ENCODE measurements around the gene FAM3B. TPM values are rescaled to one million over a fixed set of nuclear protein-coding genes. Genes with fewer than 3 reads are reported as not detected.

FAM3B gene
- total RNA-seq, 1 experiment from 2014 or later = 0.31 TPM

GRCh38 chr21:41327753-41328152 lies 11.2 kb downstream of the FAM3B start:
- Histone ChIP-seq H3K36me3 (replicated peaks; ENCODE audit: control insufficient read depth, insufficient read depth, low read length) (no peaks in the 10 kb centered on the region), H3K27me3 (ENCODE audit: control insufficient read depth, insufficient read depth, low read length) (no peaks in the 10 kb centered on the region; the same call in 1 of the 2 replicates), H3K4me3 (ENCODE audit: insufficient read depth, low read depth, low read length) (no peak overlapping the region)
- no peak for DNase-seq

GRCh38 chr21:41328660-41329607 lies 12.3 kb downstream of the FAM3B start:
- H3K36me3 ChIP-seq (replicated peaks; ENCODE audit: control insufficient read depth, insufficient read depth, low read length) = no peaks in the 10 kb centered on the region
- no peak overlapping the region for H3K4me3 ChIP-seq (ENCODE audit: insufficient read depth, low read depth, low read length)
- no peaks in the 10 kb centered on the region; the same call in 1 of the 2 replicates for H3K27me3 ChIP-seq (ENCODE audit: control insufficient read depth, insufficient read depth, low read length)
- no peak for DNase-seq

GRCh38 chr21:41333752-41334151 lies 17.2 kb downstream of the FAM3B start:
- no peaks in the 10 kb centered on the region for H3K27me3 ChIP-seq (ENCODE audit: control insufficient read depth, insufficient read depth, low read length)
- H3K36me3 ChIP-seq (replicated peaks; ENCODE audit: control insufficient read depth, insufficient read depth, low read length) = no peaks in the 10 kb centered on the region
- DNase-seq = no peak
- no peak overlapping the region for H3K4me3 ChIP-seq (ENCODE audit: insufficient read depth, low read depth, low read length)

DNA sequence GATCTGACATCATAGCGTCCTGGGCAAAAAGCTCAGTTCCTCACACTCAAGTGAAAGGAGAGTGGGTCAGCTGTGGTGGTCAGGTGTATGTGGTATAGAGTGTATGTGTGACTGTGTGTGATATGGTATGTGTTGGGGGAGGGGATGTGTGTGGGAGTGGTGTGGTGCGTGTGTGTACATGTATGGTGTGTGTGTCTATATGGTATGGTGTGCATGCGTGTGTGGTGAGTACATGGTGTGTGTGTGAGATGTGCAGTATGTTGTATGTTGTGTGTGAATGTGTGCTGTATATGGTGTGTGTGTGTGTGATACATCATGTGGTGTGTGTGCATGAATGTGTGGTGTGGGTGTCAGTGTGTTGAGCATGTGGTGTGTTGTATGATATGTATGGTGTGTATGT lies 20.9 kb downstream of the FAM3B start:
- H3K27me3 ChIP-seq (ENCODE audit: control insufficient read depth, insufficient read depth, low read length) = no peaks in the 10 kb centered on the region
- no peaks in the 10 kb centered on the region for H3K36me3 ChIP-seq (replicated peaks; ENCODE audit: control insufficient read depth, insufficient read depth, low read length)
- no peak overlapping the region for H3K4me3 ChIP-seq (ENCODE audit: insufficient read depth, low read depth, low read length)
- no peak for DNase-seq

DNA sequence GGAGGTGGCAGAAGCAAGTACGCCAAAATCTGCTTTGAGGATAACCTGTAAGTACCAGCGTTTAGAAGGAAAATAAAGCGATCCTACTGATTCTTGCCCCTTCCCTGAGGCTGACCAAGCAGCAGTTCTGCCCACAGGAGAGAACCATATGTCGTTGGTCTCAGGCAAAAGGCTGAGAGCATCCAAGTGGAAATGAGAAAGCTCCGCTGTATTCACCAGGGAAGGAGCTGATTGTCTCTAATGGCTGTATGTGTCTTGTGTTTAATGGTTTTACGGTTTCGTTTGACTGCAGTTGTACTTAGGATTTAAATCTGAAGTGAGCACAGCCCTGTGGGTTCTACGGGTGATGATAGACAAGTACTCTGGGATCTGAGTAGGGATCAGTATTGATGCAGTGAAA lies 21.9 kb downstream of the FAM3B start:
- DNase-seq = no peak
- H3K27me3 ChIP-seq (ENCODE audit: control insufficient read depth, insufficient read depth, low read length) = no peaks in the 10 kb centered on the region

GRCh38 chr21:41342035-41342434 lies 25.4 kb downstream of the FAM3B start:
- Histone ChIP-seq H3K27me3 (ENCODE audit: control insufficient read depth, insufficient read depth, low read length) (no peaks in the 10 kb centered on the region), H3K36me3 (replicated peaks; ENCODE audit: control insufficient read depth, insufficient read depth, low read length) (no peaks in the 10 kb centered on the region), H3K4me3 (ENCODE audit: insufficient read depth, low read depth, low read length) (no peak overlapping the region)
- DNase-seq = no peak

More for the DNA sequence above, 21.9 kb downstream of the FAM3B start:
- H3K4me3 ChIP-seq (ENCODE audit: insufficient read depth, low read depth, low read length) = no peak overlapping the region
- no peaks in the 10 kb centered on the region for H3K36me3 ChIP-seq (replicated peaks; ENCODE audit: control insufficient read depth, insufficient read depth, low read length)

GRCh38 chr21:41344146-41344545 lies 27.5 kb downstream of the FAM3B start:
- DNase-seq = no peak
- no peaks in the 10 kb centered on the region for H3K27me3 ChIP-seq (ENCODE audit: control insufficient read depth, insufficient read depth, low read length)
- no peaks in the 10 kb centered on the region for H3K36me3 ChIP-seq (replicated peaks; ENCODE audit: control insufficient read depth, insufficient read depth, low read length)
- no peak overlapping the region for H3K4me3 ChIP-seq (ENCODE audit: insufficient read depth, low read depth, low read length)

DNA sequence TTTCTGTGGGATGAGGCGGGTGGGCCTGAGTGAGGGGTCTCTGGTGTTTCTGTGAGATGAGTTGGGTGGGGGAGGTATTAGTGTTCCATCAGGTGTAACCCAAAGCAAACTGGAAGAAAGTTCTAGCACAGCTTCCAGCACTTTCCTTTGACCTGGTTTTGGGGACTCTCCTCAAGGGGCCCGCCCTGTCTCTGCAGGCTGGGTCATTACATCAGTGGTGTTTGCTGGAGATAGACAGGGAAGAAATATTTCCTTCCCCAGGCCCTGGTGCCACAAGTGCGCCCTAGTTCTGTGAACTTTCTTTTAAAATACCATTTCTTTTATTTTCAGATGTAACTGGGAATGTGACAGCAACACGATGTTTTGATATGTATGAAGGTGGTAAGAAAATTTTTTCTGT lies 28.8 kb downstream of the FAM3B start:
- Histone ChIP-seq H3K27me3 (ENCODE audit: control insufficient read depth, insufficient read depth, low read length) (no peaks in the 10 kb centered on the region), H3K36me3 (replicated peaks; ENCODE audit: control insufficient read depth, insufficient read depth, low read length) (no peaks in the 10 kb centered on the region), H3K4me3 (ENCODE audit: insufficient read depth, low read depth, low read length) (no peak overlapping the region)
- no peak for DNase-seq

GRCh38 chr21:41345934-41346685 lies 29.5 kb downstream of the FAM3B start:
- no peaks in the 10 kb centered on the region for H3K27me3 ChIP-seq (ENCODE audit: control insufficient read depth, insufficient read depth, low read length)
- no peak overlapping the region for H3K4me3 ChIP-seq (ENCODE audit: insufficient read depth, low read depth, low read length)
- H3K36me3 ChIP-seq (replicated peaks; ENCODE audit: control insufficient read depth, insufficient read depth, low read length) = no peaks in the 10 kb centered on the region
- no peak for DNase-seq

GRCh38 chr21:41346758-41347157 lies 30.2 kb downstream of the FAM3B start:
- no peaks in the 10 kb centered on the region for H3K27me3 ChIP-seq (ENCODE audit: control insufficient read depth, insufficient read depth, low read length)
- H3K4me3 ChIP-seq (ENCODE audit: insufficient read depth, low read depth, low read length) = no peak overlapping the region
- DNase-seq = no peak
- no peaks in the 10 kb centered on the region for H3K36me3 ChIP-seq (replicated peaks; ENCODE audit: control insufficient read depth, insufficient read depth, low read length)

DNA sequence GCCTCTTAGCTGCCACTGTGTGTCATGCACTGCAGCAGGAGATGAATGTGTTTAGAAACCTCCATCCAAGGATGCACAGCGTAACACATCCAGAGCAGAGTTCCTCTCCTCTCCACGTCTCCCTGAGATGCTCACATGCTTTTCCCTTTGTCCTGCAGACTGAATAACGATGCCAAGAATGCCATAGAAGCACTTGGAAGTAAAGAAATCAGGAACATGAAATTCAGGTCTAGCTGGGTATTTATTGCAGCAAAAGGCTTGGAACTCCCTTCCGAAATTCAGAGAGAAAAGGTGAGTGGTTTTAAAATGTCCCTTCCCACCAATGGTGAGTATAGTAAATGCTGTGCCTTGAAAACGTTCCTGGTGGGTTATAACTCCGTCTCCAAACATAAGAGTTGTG lies 31.8 kb downstream of the FAM3B start:
- H3K4me3 ChIP-seq (ENCODE audit: insufficient read depth, low read depth, low read length) = no peak overlapping the region
- no peaks in the 10 kb centered on the region for H3K27me3 ChIP-seq (ENCODE audit: control insufficient read depth, insufficient read depth, low read length)
- no peaks in the 10 kb centered on the region for H3K36me3 ChIP-seq (replicated peaks; ENCODE audit: control insufficient read depth, insufficient read depth, low read length)
- no peak for DNase-seq

GRCh38 chr21:41349126-41349525 lies 32.5 kb downstream of the FAM3B start:
- no peaks in the 10 kb centered on the region for H3K27me3 ChIP-seq (ENCODE audit: control insufficient read depth, insufficient read depth, low read length)
- DNase-seq = no peak
- no peaks in the 10 kb centered on the region for H3K36me3 ChIP-seq (replicated peaks; ENCODE audit: control insufficient read depth, insufficient read depth, low read length)
- H3K4me3 ChIP-seq (ENCODE audit: insufficient read depth, low read depth, low read length) = no peak overlapping the region

DNA sequence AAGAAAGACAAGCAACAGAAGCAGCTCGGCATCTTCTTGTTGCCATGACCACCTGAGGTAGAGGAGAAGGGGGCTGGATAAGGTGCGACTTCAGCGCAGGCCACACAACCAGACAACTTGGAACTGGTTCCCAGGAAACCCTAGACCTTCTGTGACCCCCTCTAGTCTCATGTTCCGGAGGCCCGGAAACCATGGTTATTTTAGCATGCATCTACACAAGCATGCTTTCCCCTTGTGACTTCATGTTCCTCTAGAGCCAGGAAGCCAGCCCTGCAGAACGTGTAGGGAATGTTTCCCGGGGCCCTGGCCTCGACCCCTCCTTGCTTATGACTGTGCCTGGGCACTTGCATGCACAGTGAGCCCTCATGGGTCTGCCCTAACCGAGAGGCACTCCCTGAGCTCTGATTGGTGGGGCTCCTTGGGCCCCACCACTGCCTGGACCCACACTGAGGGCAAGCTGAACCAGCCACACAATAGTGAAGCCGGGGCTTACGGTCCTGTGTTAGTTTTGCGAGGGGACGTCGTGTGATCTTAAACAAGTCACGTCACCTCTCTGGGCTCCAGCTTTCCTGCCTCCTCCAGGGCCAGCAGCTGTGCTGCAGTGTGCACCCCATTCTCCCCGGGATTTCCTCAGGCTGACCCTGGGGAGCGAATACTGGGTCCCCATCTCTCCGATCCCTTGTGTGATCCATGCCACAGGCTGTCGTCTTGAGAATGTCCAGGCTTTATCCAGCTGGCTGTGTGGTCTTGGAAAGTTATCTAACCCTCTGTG lies 33.2 kb downstream of the FAM3B start:
- Histone ChIP-seq H3K27me3 (ENCODE audit: control insufficient read depth, insufficient read depth, low read length) (no peaks in the 10 kb centered on the region), H3K4me3 (ENCODE audit: insufficient read depth, low read depth, low read length) (no peak overlapping the region), H3K36me3 (replicated peaks; ENCODE audit: control insufficient read depth, insufficient read depth, low read length) (no peaks in the 10 kb centered on the region)
- DNase-seq = peak; percentile 19

GRCh38 chr21:41350436-41351155 lies 34.0 kb downstream of the FAM3B start:
- Histone ChIP-seq H3K4me3 (ENCODE audit: insufficient read depth, low read depth, low read length) (no peak overlapping the region), H3K36me3 (replicated peaks; ENCODE audit: control insufficient read depth, insufficient read depth, low read length) (no peaks in the 10 kb centered on the region), H3K27me3 (ENCODE audit: control insufficient read depth, insufficient read depth, low read length) (no peaks in the 10 kb centered on the region)
- DNase-seq = peak; percentile 17

Measured in H7 (cell line).